Endodermal cell (in vitro differentiated cells): ENCODE results near the gene TRIML2. TPM values are rescaled to one million over a fixed set of nuclear protein-coding genes. Genes with fewer than 3 reads are reported as not detected.

ENCODE experiments used
- DNase-seq: peaks from one replicate; pipeline ENCODE4 v3.0.0-alpha.2; 2017
- H3K27ac ChIP-seq: 2 replicates; pipeline ENCODE4 v1.5.1; 2013; ENCODE audit warnings: mild to moderate bottlenecking, low read depth, low read length, moderate library complexity
- H3K27me3 ChIP-seq: 2 replicates; pipeline ENCODE4 v1.6.1; 2013; ENCODE audit warnings: mild to moderate bottlenecking, low read length, moderate library complexity; ENCODE audit not compliant: insufficient read depth, control insufficient read depth, poor library complexity, severe bottlenecking
- H3K36me3 ChIP-seq: 2 replicates; pipeline ENCODE4 v1.7.0; 2013; ENCODE audit warnings: mild to moderate bottlenecking, low read length, moderate library complexity; ENCODE audit not compliant: control insufficient read depth, insufficient read depth
- H3K4me1 ChIP-seq: one replicate; pipeline ENCODE4 v1.7.0; 2013; ENCODE audit warnings: low read length; ENCODE audit not compliant: control insufficient read depth, insufficient read depth
- H3K4me3 ChIP-seq: 2 replicates; pipeline ENCODE4 v1.5.1; 2013; ENCODE audit warnings: mild to moderate bottlenecking, low read length, moderate library complexity
- H3K9ac ChIP-seq: 2 replicates; pipeline ENCODE4 v1.6.1; 2013; ENCODE audit warnings: mild to moderate bottlenecking, low read length, moderate library complexity; ENCODE audit not compliant: poor library complexity, severe bottlenecking; ENCODE audit errors: extremely low read depth
- H3K9me3 ChIP-seq: 2 replicates; pipeline ENCODE4 v1.6.1; 2013; ENCODE audit warnings: mild to moderate bottlenecking, low read length, moderate library complexity; ENCODE audit not compliant: control insufficient read depth
- H3K27ac Mint-ChIP-seq: 2 replicates; pipeline ENCODE4 v1.8.0; 2020; ENCODE audit warnings: mixed read lengths
- H3K27me3 Mint-ChIP-seq: 2 replicates; pipeline ENCODE4 v1.8.0; 2021; ENCODE audit warnings: mild to moderate bottlenecking, mixed read lengths; ENCODE audit not compliant: insufficient read depth
- H3K36me3 Mint-ChIP-seq: 2 replicates; pipeline ENCODE4 v1.8.0; 2020; ENCODE audit warnings: low read depth, mixed read lengths
- H3K4me1 Mint-ChIP-seq: 2 replicates; pipeline ENCODE4 v1.8.0; 2020; ENCODE audit warnings: mixed read lengths
- H3K4me3 Mint-ChIP-seq: 2 replicates; pipeline ENCODE4 v1.8.0; 2020; ENCODE audit warnings: mild to moderate bottlenecking, moderate library complexity, mixed read lengths
- H3K9me3 Mint-ChIP-seq: 2 replicates; pipeline ENCODE4 v1.8.0; 2020; ENCODE audit warnings: mild to moderate bottlenecking, mixed read lengths
- CTCF ChIP-seq: fragments of 200-600 bp; sonication (generic); conservative IDR thresholded peaks from 2 replicates; pipeline ENCODE4 v1.5.0; 2021; ENCODE audit warnings: antibody characterized with exemption, mild to moderate bottlenecking
- WGBS, 2 experiments: methylation state at CpG; one replicate each; pipeline versions ENCODE4 v1.1.5 to v1.1.7; 2013; ENCODE audit warnings: missing lambda C conversion rate in 2 of 2, mixed read lengths in 1 of 2; ENCODE audit not compliant: insufficient coverage in 1 of 2, insufficient read length in 1 of 2; 5-methylcytosine and 5-hydroxymethylcytosine counted together
- total RNA-seq, 2 donors: library from RNA; stranded (reverse); fragmentation: NEBNext Ultra II Directional in 1 of 2; extraction: Animal tissue kit (Norgen Biotek cat#: 25700) in 1 of 2; gene quantifications; 2 replicates in 1 of 2; 3 replicates in 1 of 2; pipeline ENCODE4 v1.2.1, GENCODE V29; 2021

The TRIML2 gene
- total RNA-seq, 2 donors from 2014 or later, result 0.53 to 13.6 TPM

GRCh38 chr4:188139141-188139540 is 29.7 kb upstream of the TRIML2 start, which contains the start of gene TRIML1:
TRIML1 (plus strand) TSS chr4:188139441; CDS start chr4:188139559, 118 bp downstream.
- H3K27me3 Mint-ChIP-seq, result no peaks in the 10 kb centered on the region
- no peak within 1 kb of the TSS for H3K4me3 Mint-ChIP-seq
- H3K4me3 ChIP-seq, result no peak within 1 kb of the TSS
- no peak for DNase-seq
- H3K27me3 ChIP-seq, result no peaks in the 10 kb centered on the region
- no peaks in the 10 kb centered on the region for H3K36me3 ChIP-seq
- H3K9me3 Mint-ChIP-seq, result no peaks in the 10 kb centered on the region
- no peak within 1 kb of the TSS for H3K27ac Mint-ChIP-seq
- H3K36me3 Mint-ChIP-seq, result no peaks in the 10 kb centered on the region
- 88 to 96% methylated on average over 3 of the region's 3 CpGs for WGBS, 2 experiments
- H3K4me1 Mint-ChIP-seq, result no peaks in the 10 kb centered on the region
- H3K9me3 ChIP-seq, result no peaks in the 10 kb centered on the region
- no peak within 1 kb of the TSS for H3K9ac ChIP-seq
- H3K4me1 ChIP-seq, result no peaks in the 10 kb centered on the region
- TF ChIP-seq CTCF, result no peak
- no peak within 1 kb of the TSS for H3K27ac ChIP-seq

- WGBS, 2 experiments, result 86 to 93% methylated on average over 9 to 10 of the region's 10 CpGs
- no peak overlapping the region for H3K4me3 ChIP-seq
- H3K27ac ChIP-seq, result no peak overlapping the region
- TF ChIP-seq CTCF, result no peak
- no peak overlapping the region for H3K4me3 Mint-ChIP-seq
- no peaks in the 10 kb centered on the region for H3K27me3 ChIP-seq
- H3K4me1 ChIP-seq, result no peaks in the 10 kb centered on the region
- H3K9me3 ChIP-seq, result no peaks in the 10 kb centered on the region
- H3K4me1 Mint-ChIP-seq, result no peaks in the 10 kb centered on the region
- H3K9me3 Mint-ChIP-seq, result no peaks in the 10 kb centered on the region
- no peak overlapping the region for H3K27ac Mint-ChIP-seq
- no peaks in the 10 kb centered on the region for H3K36me3 Mint-ChIP-seq
- no peaks in the 10 kb centered on the region for H3K36me3 ChIP-seq
- H3K27me3 Mint-ChIP-seq, result no peaks in the 10 kb centered on the region
- DNase-seq, result no peak
- no peak overlapping the region for H3K9ac ChIP-seq
Measured at GRCh38 chr4:188138227-188138626, 28.8 kb upstream of the TRIML2 start.

- Mint-ChIP-seq H3K4me1 (no peaks in the 10 kb centered on the region), H3K9me3 (no peaks in the 10 kb centered on the region), H3K27me3 (no peaks in the 10 kb centered on the region), H3K27ac (no peak overlapping the region), H3K36me3 (no peaks in the 10 kb centered on the region), H3K4me3 (no peak overlapping the region)
- Histone ChIP-seq H3K4me1 (no peaks in the 10 kb centered on the region), H3K27ac (no peak overlapping the region), H3K9ac (no peak overlapping the region), H3K4me3 (no peak overlapping the region), H3K27me3 (no peaks in the 10 kb centered on the region), H3K9me3 (no peaks in the 10 kb centered on the region), H3K36me3 (no peaks in the 10 kb centered on the region)
- no peak for TF ChIP-seq CTCF
- no peak for DNase-seq
- 91 to 100% methylated on average over 2 to 5 of the region's 5 CpGs for WGBS, 2 experiments
Measured at GRCh38 chr4:188132232-188132631, 22.8 kb upstream of the TRIML2 start.
